HG02759 (cell line): Measurements from ENCODE around the gene ITPR3.

Experiments
- ATAC-seq: cut with Tn5 transposase; IDR thresholded peaks from one replicate; pipeline ENCODE4 v1.9.1; 2021; ENCODE audit warnings: mild to moderate bottlenecking, moderate library complexity; ENCODE audit not compliant: unreplicated experiment

ITPR3 gene

GRCh38 chr6:33727932-33728331 is 106.8 kb downstream of the ITPR3 start:
- ATAC-seq, result no peak

- no peak for ATAC-seq
Measured at GRCh38 chr6:33728438-33728837, 107.3 kb downstream of the ITPR3 start.

- no peak for ATAC-seq
Measured at GRCh38 chr6:33729059-33729458, 107.9 kb downstream of the ITPR3 start.

GRCh38 chr6:33730611-33731010 is 109.5 kb downstream of the ITPR3 start:
- no peak for ATAC-seq

- no peak for ATAC-seq
Measured at GRCh38 chr6:33731035-33731434, 109.9 kb downstream of the ITPR3 start.

- ATAC-seq, result no peak
Measured at GRCh38 chr6:33731751-33732282, 110.7 kb downstream of the ITPR3 start.

- ATAC-seq, result no peak
Measured at GRCh38 chr6:33732385-33732784, 111.3 kb downstream of the ITPR3 start.

- no peak for ATAC-seq
Measured at GRCh38 chr6:33732817-33733708, 111.9 kb downstream of the ITPR3 start.

- ATAC-seq, result no peak
Measured at GRCh38 chr6:33733709-33734007, 112.5 kb downstream of the ITPR3 start.

- no peak for ATAC-seq
Measured at GRCh38 chr6:33735216-33735615, 114.1 kb downstream of the ITPR3 start.

GRCh38 chr6:33737267-33738026 is 116.3 kb downstream of the ITPR3 start:
- no peak for ATAC-seq

- no peak for ATAC-seq
Measured at GRCh38 chr6:33738153-33738552, 117.0 kb downstream of the ITPR3 start.

GRCh38 chr6:33738879-33739278 is 117.8 kb downstream of the ITPR3 start:
- ATAC-seq, result no peak

GRCh38 chr6:33739571-33739970 is 118.4 kb downstream of the ITPR3 start:
- ATAC-seq, result no peak

GRCh38 chr6:33740204-33740608 is 119.1 kb downstream of the ITPR3 start:
- no peak for ATAC-seq

- ATAC-seq, result no peak
Measured at GRCh38 chr6:33740794-33741193, 119.7 kb downstream of the ITPR3 start.

GRCh38 chr6:33742092-33742491 is 121.0 kb downstream of the ITPR3 start:
- no peak for ATAC-seq

GRCh38 chr6:33742837-33743236 is 121.7 kb downstream of the ITPR3 start:
- ATAC-seq, result no peak

GRCh38 chr6:33744001-33744848 is 123.1 kb downstream of the ITPR3 start:
- ATAC-seq, result no peak

GRCh38 chr6:33744895-33745546 is 123.9 kb downstream of the ITPR3 start:
- no peak for ATAC-seq

- ATAC-seq, result no peak
Measured at GRCh38 chr6:33745548-33745947, 124.4 kb downstream of the ITPR3 start.
